HT1080 (cell line): Measurements from ENCODE around the gene ULK1. TPM values are rescaled to one million over a fixed set of nuclear protein-coding genes. Genes with fewer than 3 reads are reported as not detected.
"Not testable (repeated sequence)": the region's sequence is repeated elsewhere in the genome, so short reads cannot be mapped to it uniquely, and the experiment has no call there.

Source experiments
- DNase-seq: peaks from one replicate; pipeline ENCODE4 v3.0.0-alpha.2; 2015; ENCODE audit warnings: low read depth
- total RNA-seq: library from RNA; depleted of rRNA; stranded (reverse); fragments of >200 nt; shearing (Covaris generic); gene quantifications from 2 replicates; pipeline ENCODE4 v1.2.3, GENCODE V29; 2014

ULK1 gene
- total RNA-seq, 1 experiment from 2014 or later: 4.6 TPM

GRCh38 chr12:131941116-131941986 lies 46.9 kb downstream of the ULK1 start:
- DNase-seq: no peak

DNA sequence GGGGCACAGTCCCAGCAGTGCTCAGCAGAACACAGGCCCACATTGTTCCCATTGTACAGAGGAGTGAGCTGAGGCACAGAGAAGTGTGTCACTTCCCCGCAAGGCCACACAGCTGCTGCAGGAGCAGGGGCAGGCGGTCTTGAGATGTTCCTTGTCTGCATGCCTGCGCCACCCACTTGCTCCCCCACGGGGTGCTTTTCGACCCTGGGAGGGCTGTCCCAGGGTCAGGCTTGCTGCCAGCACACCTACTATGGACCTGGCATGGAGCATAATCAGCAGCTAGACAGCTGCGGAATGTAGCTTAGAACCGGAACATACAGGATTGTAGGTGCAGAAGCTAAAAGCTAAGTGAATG lies 47.5 kb downstream of the ULK1 start:
- DNase-seq: no peak

DNA sequence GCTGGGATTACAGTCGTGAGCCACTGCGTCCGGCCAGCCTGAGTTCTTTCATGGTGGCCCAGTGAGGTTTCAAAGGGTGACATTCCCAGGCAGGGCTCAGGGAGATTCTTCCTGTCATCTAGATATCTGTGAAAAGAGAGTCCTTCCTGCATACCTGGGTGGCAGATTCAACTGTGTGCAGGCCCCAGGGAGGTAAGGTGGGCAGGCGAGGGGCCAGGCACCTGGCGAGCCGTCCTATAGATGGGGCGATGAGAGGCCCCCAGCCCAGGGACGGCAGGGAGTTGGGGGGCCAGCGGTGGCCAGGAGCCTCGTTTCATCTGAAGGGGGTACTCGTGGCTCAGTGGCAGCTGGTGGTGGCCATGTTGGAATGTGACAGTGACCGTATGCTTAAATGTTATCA lies 48.2 kb downstream of the ULK1 start:
- no peak for DNase-seq

GRCh38 chr12:131943389-131943788 lies 49.0 kb downstream of the ULK1 start:
- no peak for DNase-seq

DNA sequence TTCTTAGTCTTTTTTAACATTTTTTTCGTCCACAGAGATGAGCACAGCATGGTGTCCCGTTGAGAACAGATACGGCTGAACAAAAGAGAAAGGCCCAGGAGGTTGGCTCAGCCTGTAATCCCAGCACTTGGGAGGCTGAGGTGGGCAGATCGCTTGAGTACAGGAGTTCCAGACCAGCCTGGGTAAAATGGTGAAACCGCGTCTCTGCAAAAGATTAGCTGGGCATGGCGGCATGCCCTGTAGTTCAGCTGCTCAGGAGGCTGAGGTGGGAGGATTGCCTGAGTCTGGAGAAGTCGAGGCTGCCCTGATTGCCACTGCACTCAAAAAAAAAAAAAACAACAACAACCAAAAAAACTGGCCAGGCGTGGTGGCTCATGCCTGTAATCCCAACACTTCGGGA lies 49.5 kb downstream of the ULK1 start:
- DNase-seq: no peak

- no peak for DNase-seq
Observed at GRCh38 chr12:131944601-131945251, 50.3 kb downstream of the ULK1 start.

DNA sequence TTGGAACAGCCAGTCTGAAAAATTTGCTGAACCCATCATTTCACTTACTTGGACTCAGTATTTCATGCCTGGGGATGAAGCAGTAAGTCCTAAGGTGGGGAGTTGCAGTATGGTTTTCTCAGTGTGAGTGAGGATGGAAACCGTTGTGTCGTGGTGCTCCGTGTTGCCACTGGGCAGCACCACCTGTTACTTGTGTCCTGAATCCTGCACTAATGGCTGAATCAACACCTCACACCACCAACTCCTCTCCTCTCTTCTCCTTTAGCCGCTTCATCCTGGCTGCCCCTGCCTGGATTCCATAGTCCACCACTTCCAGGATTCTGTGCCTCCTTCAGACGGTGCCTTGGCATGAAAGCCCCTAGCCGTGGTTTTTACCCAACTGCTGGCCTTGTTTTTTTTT lies 52.3 kb downstream of the ULK1 start:
- no peak for DNase-seq

GRCh38 chr12:131947482-131948027 lies 53.1 kb downstream of the ULK1 start:
- no peak for DNase-seq

GRCh38 chr12:131948166-131948712 lies 53.8 kb downstream of the ULK1 start:
- DNase-seq: no peak

- not testable (repeated sequence) for DNase-seq
Observed at GRCh38 chr12:131948713-131949430, 54.5 kb downstream of the ULK1 start.

DNA sequence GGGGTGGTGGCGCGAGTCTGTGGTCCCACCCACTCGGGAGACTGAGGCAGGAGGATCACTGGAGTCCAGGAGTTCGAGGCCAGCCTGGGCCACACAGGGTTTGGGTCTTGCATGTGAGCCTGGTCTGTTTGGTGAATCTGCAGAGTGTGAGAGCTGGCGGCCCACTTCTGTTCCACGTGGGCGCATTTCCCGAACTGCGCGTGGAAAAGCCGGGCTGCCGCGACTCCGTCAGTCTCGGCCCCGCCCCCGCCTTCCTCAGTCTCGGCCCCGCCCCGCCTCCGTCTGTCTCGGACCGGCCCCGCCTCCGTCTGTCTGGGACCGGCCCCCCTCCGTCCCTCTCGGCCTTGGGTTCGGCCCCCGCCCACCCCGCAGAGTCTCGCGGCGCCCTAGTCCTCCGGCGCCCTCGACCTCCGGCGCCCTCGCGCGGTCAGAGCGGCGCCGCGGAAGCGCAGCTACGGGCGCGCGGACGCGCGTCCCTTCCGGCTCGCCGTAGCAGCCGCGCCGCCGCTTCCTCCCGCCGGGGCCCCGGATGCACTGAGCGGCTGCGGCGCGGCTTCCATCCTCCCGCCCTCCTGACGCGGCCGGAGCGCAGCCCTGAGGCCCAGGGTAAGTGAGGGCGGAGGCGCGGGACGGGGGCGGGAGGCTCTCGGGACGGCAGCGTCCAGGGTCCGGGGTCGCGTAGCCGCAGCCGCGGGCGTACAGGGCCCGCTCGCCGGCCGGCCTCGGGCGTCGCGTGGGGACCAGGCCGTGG lies 55.2 kb downstream of the ULK1 start, which contains the start of gene EP400:
EP400 (plus strand) TSS at position 512 of the 751 bp plus-strand sequence. CDS start 10,678 bp downstream, outside the sequence.
- DNase-seq: peak; percentile 84

GRCh38 chr12:131950182-131950913 lies 55.9 kb downstream of the ULK1 start:
- no peak for DNase-seq

DNA sequence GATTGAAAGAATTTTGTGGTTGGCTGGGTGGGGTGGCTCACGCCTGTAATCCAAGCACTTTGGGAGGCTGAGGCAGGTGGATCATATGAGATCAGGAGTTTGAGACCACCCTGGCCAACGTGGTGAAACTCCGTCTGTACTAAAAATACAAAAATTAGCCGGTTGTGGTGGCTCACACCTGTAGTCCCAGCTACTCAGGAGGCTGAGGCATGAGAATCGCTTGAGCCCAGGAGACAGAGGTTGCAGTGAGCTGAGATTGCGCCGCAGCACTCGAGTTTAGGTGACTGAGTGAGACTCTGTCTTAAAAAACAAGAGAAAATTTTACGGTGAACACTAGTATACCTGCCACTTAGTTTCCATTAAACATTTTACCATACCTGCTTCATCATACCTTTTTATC lies 59.4 kb downstream of the ULK1 start:
- DNase-seq: not testable (repeated sequence)

DNA sequence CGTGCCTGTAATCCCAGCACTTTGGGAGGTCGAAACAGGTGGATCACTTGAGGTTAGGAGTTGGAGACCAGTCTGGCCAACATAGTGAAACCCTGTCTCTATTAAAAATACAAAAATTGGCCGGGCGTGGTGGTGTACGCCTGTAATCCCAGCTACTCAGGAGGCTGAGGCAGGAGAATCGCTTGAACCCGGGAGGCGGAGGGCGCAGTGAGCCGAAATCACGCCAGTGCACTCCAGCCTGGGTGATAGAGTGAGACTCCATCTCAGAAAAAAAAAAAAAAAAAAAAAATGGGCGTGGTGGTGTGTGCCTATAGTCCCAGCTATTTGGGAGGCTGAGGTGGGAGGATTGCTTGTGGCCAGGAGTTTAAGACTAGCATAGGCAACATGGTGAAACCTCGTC lies 60.0 kb downstream of the ULK1 start:
- DNase-seq: not testable (repeated sequence)

GRCh38 chr12:131959116-131959515 lies 64.7 kb downstream of the ULK1 start:
- no peak for DNase-seq

DNA sequence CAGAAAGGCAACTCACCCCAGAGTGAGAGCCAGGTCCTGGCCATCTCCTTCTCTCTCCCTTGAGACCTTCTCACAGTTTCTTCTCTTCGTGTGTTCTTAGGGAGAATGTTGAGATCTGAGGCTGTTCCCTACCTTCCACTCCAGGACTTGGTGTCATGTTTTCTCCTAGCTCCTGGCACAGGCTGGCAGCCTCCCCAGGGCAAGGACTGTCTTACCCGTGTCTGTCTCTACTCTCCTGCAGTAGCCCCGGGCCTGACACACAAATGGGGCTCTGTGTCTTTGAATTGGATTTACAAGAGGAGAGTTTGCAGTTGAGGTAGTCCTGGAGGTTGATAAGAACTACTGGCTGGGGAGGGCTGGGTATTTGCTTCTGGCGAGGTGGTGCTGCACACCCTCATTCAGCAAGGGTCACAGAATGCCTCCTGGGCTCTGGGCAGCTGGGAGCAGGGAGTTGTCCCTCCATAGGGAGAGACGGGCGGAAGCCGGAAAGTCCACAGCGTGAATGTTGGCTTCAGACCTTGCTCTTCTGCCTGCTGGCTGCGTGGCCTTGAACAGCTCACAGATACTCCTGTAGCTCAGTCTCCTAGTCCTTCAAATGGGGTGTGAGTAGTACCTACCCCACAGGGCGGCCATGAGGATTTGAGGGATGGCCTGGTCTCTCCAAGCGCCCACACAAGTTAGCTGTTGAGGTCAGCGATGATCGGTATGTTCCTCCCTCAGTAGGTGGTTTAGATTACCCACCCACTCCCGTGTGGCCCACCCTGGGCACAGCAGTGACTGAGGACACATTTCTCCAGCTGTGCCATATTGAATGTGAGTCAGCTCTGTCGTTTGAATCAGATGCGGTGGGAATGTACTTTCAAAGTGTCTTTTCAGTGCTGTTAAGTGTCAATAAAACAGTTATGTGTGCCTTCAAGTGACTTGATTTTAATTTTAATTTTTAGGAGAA lies 65.5 kb downstream of the ULK1 start:
- no peak for DNase-seq

DNA sequence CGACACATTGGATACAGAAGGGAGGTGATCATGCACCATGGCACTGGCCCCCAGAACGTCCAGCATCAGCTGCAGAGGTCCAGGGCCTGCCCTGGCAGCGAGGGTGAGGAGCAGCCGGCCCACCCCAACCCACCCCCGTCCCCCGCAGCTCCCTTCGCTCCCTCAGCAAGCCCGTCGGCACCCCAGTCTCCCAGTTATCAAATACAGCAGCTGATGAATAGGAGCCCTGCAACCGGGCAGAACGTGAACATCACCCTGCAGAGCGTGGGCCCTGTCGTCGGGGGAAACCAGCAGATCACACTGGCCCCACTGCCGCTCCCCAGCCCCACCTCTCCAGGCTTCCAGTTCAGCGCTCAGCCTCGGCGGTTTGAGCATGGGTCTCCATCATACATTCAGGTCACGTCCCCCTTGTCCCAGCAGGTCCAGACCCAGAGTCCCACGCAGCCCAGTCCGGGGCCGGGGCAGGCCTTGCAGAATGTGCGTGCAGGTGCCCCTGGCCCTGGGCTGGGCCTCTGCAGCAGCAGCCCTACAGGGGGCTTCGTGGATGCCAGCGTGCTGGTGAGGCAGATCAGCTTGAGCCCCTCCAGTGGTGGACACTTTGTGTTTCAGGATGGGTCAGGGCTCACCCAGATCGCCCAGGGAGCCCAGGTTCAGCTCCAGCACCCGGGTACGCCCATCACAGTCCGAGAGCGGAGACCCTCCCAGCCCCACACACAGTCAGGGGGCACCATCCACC lies 66.3 kb downstream of the ULK1 start:
- not testable (repeated sequence) for DNase-seq

DNA sequence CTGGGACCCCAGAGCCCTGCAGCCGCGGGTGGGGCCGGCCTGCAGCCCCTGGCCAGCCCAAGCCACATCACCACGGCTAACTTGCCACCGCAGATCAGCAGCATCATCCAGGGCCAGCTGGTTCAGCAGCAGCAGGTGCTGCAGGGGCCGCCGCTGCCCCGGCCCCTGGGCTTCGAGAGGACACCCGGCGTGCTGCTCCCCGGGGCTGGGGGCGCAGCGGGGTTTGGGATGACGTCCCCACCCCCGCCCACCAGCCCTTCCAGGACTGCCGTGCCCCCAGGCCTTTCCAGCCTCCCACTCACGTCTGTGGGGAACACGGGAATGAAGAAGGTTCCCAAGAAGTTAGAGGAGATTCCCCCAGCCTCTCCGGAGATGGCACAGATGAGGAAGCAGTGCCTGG lies 66.9 kb downstream of the ULK1 start:
- not testable (repeated sequence) for DNase-seq
